ENCODE results near the gene KCNIP3. TPM values are rescaled to one million over a fixed set of nuclear protein-coding genes. Genes with fewer than 3 reads are reported as not detected.

KCNIP3 gene
- total and polyA plus RNA-seq, 4 donors: 1.8 to 2.7 (median 2.1) TPM

DNA sequence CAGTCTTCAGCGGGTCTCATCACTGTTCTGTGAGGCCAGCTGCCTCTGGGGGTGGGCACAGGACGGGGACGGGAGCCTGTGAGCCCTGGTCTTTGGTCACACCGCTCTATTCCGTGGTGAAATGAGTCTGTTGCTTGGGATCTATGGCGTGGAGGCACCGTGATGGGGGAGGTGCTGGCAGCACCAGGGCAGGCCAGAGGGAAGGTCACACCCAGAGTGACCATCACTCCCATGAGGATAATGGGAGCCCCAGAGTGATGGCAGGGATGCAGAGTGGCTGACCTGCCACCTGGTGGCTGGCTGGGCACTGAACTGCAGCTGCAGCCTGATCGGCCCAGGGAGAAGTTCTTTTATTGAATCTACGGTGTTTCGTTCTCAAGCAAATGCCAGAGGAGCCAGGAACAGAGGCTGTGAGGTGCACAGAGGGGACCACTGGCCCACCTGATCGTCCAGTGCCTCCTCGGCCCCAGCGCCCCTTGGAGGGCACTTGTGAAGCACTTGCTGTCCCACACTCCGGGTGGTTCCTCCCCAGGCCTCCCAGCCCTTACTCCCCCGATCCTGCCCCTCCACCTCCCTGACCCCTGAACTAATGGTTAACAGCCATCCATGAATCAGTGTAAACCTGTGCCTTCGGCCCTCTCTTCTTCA, 17.9 kb downstream of the KCNIP3 start:
- 69 to 82% methylated on average over 16 of the region's 16 CpGs for WGBS, 2 donors
- no peak overlapping the region for H3K27ac ChIP-seq (ENCODE audit: low read depth in 1 of 2, low read length in 1 of 2)
- peak in 2 of 3 donors; percentile 35 to 44 for DNase-seq

GRCh38 chr2:95315801-95316411, 18.8 kb downstream of the KCNIP3 start:
- Histone ChIP-seq H3K4me3 (no peak overlapping the region), H3K9me3 (ENCODE audit: control insufficient read depth in 4 of 4, insufficient read depth in 3 of 4, low read length in 3 of 4) (no peaks in the 10 kb centered on the region), H3K27me3 (ENCODE audit: control insufficient read depth in 3 of 3, insufficient read depth in 3 of 3, low read length in 2 of 3) (no peaks in the 10 kb centered on the region), H3K27ac (ENCODE audit: low read depth in 1 of 2, low read length in 1 of 2) (no peak overlapping the region), H3K36me3 (ENCODE audit: control insufficient read depth in 4 of 4, insufficient read depth in 4 of 4, low read length in 4 of 4) (no peaks in the 10 kb centered on the region), H3K4me1 (ENCODE audit: control insufficient read depth in 5 of 5, insufficient read depth in 5 of 5, low read length in 5 of 5) (no peaks in the 10 kb centered on the region), H3K9ac (ENCODE audit: insufficient read depth in 1 of 2, low read length in 2 of 2) (no peak overlapping the region)
- DNase-seq (no peak), ATAC-seq (ENCODE audit: insufficient read depth, low FRiP score) (no peak)
- TF ChIP-seq, protein P1, sequence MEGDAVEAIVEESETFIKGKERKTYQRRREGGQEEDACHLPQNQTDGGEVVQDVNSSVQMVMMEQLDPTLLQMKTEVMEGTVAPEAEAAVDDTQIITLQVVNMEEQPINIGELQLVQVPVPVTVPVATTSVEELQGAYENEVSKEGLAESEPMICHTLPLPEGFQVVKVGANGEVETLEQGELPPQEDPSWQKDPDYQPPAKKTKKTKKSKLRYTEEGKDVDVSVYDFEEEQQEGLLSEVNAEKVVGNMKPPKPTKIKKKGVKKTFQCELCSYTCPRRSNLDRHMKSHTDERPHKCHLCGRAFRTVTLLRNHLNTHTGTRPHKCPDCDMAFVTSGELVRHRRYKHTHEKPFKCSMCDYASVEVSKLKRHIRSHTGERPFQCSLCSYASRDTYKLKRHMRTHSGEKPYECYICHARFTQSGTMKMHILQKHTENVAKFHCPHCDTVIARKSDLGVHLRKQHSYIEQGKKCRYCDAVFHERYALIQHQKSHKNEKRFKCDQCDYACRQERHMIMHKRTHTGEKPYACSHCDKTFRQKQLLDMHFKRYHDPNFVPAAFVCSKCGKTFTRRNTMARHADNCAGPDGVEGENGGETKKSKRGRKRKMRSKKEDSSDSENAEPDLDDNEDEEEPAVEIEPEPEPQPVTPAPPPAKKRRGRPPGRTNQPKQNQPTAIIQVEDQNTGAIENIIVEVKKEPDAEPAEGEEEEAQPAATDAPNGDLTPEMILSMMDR (IDR thresholded peaks at IDR 0.05; ENCODE audit: control extremely low read depth, extremely low read depth): no peak
- 79 to 85% methylated on average over 19 of the region's 19 CpGs for WGBS, 2 donors

More for the DNA sequence above, 17.9 kb downstream of the KCNIP3 start:
- H3K9me3 ChIP-seq (ENCODE audit: control insufficient read depth in 4 of 4, insufficient read depth in 3 of 4, low read length in 3 of 4): no peaks in the 10 kb centered on the region
- no peak overlapping the region for H3K4me3 ChIP-seq
- no peak overlapping the region for H3K9ac ChIP-seq (ENCODE audit: insufficient read depth in 1 of 2, low read length in 2 of 2)
- no peak for ATAC-seq (ENCODE audit: insufficient read depth, low FRiP score)
- H3K4me1 ChIP-seq (ENCODE audit: control insufficient read depth in 5 of 5, insufficient read depth in 5 of 5, low read length in 5 of 5): no peaks in the 10 kb centered on the region
- no peaks in the 10 kb centered on the region for H3K27me3 ChIP-seq (ENCODE audit: control insufficient read depth in 3 of 3, insufficient read depth in 3 of 3, low read length in 2 of 3)
- no peaks in the 10 kb centered on the region for H3K36me3 ChIP-seq (ENCODE audit: control insufficient read depth in 4 of 4, insufficient read depth in 4 of 4, low read length in 4 of 4)
- TF ChIP-seq, protein P1 (IDR thresholded peaks at IDR 0.05; ENCODE audit: control extremely low read depth, extremely low read depth): peak; percentile 33

DNA sequence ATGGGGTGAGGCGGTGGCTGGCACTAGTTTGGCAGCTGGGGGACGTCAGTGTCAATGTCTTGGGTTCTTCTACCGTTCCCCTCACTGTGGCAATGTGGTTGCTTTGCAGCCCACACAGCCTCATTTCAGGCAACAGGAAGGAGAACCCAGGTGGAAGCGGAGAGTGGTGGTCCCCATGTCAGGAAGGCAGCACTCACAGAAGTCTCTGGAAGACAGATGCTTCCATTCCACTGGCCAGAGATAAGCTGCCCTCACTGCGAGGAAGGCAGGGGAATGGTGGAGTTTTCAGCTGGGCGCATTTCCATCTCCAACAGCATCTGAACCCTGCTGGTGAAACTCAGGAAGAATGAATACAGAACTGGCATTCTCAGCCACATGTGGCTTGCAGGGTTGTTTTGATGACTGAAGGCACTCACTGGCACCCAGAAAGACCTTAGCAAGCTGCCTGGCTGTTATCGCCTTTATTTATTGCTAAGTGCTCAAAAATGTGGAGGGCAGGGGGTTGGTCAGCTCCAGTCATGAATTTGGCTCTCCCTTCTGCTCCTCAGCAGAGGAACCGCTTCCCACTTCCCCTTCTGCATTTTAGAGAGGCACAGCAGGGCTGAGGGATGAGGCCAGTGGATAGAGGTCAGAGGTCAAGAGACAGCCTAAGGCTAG, 19.4 kb downstream of the KCNIP3 start:
- Histone ChIP-seq H3K27ac (ENCODE audit: low read depth in 1 of 2, low read length in 1 of 2) (no peak overlapping the region), H3K4me3 (no peak overlapping the region), H3K36me3 (ENCODE audit: control insufficient read depth in 4 of 4, insufficient read depth in 4 of 4, low read length in 4 of 4) (no peaks in the 10 kb centered on the region), H3K27me3 (ENCODE audit: control insufficient read depth in 3 of 3, insufficient read depth in 3 of 3, low read length in 2 of 3) (no peaks in the 10 kb centered on the region), H3K4me1 (ENCODE audit: control insufficient read depth in 5 of 5, insufficient read depth in 5 of 5, low read length in 5 of 5) (no peaks in the 10 kb centered on the region), H3K9me3 (ENCODE audit: control insufficient read depth in 4 of 4, insufficient read depth in 3 of 4, low read length in 3 of 4) (no peaks in the 10 kb centered on the region), H3K9ac (ENCODE audit: insufficient read depth in 1 of 2, low read length in 2 of 2) (no peak overlapping the region)
- DNase-seq (no peak), ATAC-seq (ENCODE audit: insufficient read depth, low FRiP score) (no peak)
- TF ChIP-seq, protein P1 (IDR thresholded peaks at IDR 0.05; ENCODE audit: control extremely low read depth, extremely low read depth): no peak
- 68 to 72% methylated on average over 8 of the region's 8 CpGs for WGBS, 2 donors
